HEK293 (cell line): Measurements from ENCODE around the gene PRKAB2.
"Not testable (repeated sequence)": the region's sequence is repeated elsewhere in the genome, so short reads cannot be mapped to it uniquely, and the experiment has no call there.

Source experiments
- CTCF ChIA-PET: fragments of 350-600 bp; formaldehyde crosslinking; extraction: SDS; loops from one replicate; lab custom pipeline; 2021; ENCODE audit warnings: antibody characterized with exemption; lab: Yijun Ruan, JAX
- POLR2A ChIA-PET: fragments of 300-600 bp; formaldehyde crosslinking; extraction: SDS; loops from one replicate; lab custom pipeline; 2020; ENCODE audit warnings: antibody characterized with exemption, inconsistent platforms; lab: Yijun Ruan, JAX
- H3K27ac ChIP-seq: fragments of 200-500 bp; sonication (Bioruptor generic); 2 replicates; pipeline ENCODE4 v1.5.1; 2014; ENCODE audit warnings: low read depth, low read length, control low read depth, inconsistent platforms; ENCODE audit errors: extremely low read depth
- H3K36me3 ChIP-seq, 2 experiments: fragments of 200-500 bp in 1 of 2; sonication (Bioruptor generic) in 1 of 2; 1 replicate in 1 of 2; 2 replicates in 1 of 2; pipeline ENCODE4 v1.5.1; 2014 to 2017; ENCODE audit warnings: inconsistent platforms in 2 of 2, low read length in 2 of 2; ENCODE audit not compliant: control insufficient read depth in 2 of 2, insufficient read depth in 1 of 2
- H3K4me1 ChIP-seq: fragments of 200-500 bp; sonication (Bioruptor generic); 2 replicates; pipeline ENCODE4 v1.5.1; 2014; ENCODE audit warnings: mild to moderate bottlenecking, low read length, inconsistent platforms; ENCODE audit not compliant: control insufficient read depth, insufficient read depth
- H3K4me3 ChIP-seq: 2 replicates; pipeline ENCODE4 v1.5.1; 2011; ENCODE audit warnings: low read depth, mild to moderate bottlenecking, control low read depth, low read length, moderate library complexity
- H3K9me3 ChIP-seq: fragments of 200-500 bp; sonication (Bioruptor generic); 2 replicates; pipeline ENCODE4 v1.5.1; 2014; ENCODE audit warnings: low read depth, low read length, inconsistent platforms; ENCODE audit not compliant: control insufficient read depth, insufficient read depth
- KLF10 ChIP-seq: fragments of 450-650 bp; IDR thresholded peaks from 2 replicates; pipeline ENCODE4 v1.5.1; 2018; ENCODE audit warnings: missing biosample characterization, mild to moderate bottlenecking, missing genetic modification characterization
- ZNF23 ChIP-seq: fragments of 450-650 bp; formaldehyde crosslinking; IDR thresholded peaks from 2 replicates; pipeline ENCODE4 v1.5.1; 2016; ENCODE audit warnings: missing biosample characterization, missing genetic modification characterization, borderline replicate concordance
- ZNF239 ChIP-seq: fragments of 450-650 bp; formaldehyde crosslinking; IDR thresholded peaks from 2 replicates; pipeline ENCODE4 v1.5.1; 2016; ENCODE audit warnings: missing biosample characterization, missing genetic modification characterization
- ZNF354C ChIP-seq: fragments of 450-650 bp; formaldehyde crosslinking; IDR thresholded peaks from 2 replicates; pipeline ENCODE4 v1.5.1; 2016; ENCODE audit warnings: missing biosample characterization, missing genetic modification characterization, low read depth, borderline replicate concordance
- ZNF529 ChIP-seq: fragments of 450-650 bp; formaldehyde crosslinking; IDR thresholded peaks from 2 replicates; pipeline ENCODE4 v1.5.1; 2017; ENCODE audit warnings: missing genetic modification characterization, missing biosample characterization; ENCODE audit not compliant: insufficient replicate concordance
- ZNF660 ChIP-seq: fragments of 450-650 bp; IDR thresholded peaks from 2 replicates; pipeline ENCODE4 v1.5.1; 2018; ENCODE audit warnings: missing biosample characterization, mild to moderate bottlenecking, missing genetic modification characterization
- ZNF707 ChIP-seq: fragments of 450-650 bp; formaldehyde crosslinking; IDR thresholded peaks from 2 replicates; pipeline ENCODE4 v1.5.1; 2016; ENCODE audit warnings: missing biosample characterization, missing genetic modification characterization
- TF ChIP-seq, protein P1 (sequence below): fragments of 450-650 bp; formaldehyde crosslinking; IDR thresholded peaks from 2 replicates; pipeline ENCODE4 v1.5.1; 2016; ENCODE audit warnings: missing biosample characterization, missing genetic modification characterization
- TF ChIP-seq, protein P2 (sequence below): fragments of 450-650 bp; formaldehyde crosslinking; IDR thresholded peaks from 2 replicates; pipeline ENCODE4 v1.5.1; 2016; ENCODE audit warnings: missing biosample characterization, missing genetic modification characterization, low read depth
- TF ChIP-seq, protein P3 (sequence below): fragments of 450-650 bp; formaldehyde crosslinking; IDR thresholded peaks from 2 replicates; pipeline ENCODE4; 2016; ENCODE audit warnings: missing biosample characterization, missing genetic modification characterization
- TF ChIP-seq, protein P4 (sequence below): fragments of 450-650 bp; formaldehyde crosslinking; optimal IDR thresholded peaks from 2 replicates; pipeline ENCODE3; 2016; ENCODE audit warnings: missing biosample characterization, mild to moderate bottlenecking, missing genetic modification characterization
- TF ChIP-seq, protein P5 (sequence below): fragments of 450-650 bp; formaldehyde crosslinking; IDR thresholded peaks from 2 replicates; pipeline ENCODE4 v1.5.1; 2017; ENCODE audit warnings: missing biosample characterization, missing genetic modification characterization

PRKAB2 gene

DNA sequence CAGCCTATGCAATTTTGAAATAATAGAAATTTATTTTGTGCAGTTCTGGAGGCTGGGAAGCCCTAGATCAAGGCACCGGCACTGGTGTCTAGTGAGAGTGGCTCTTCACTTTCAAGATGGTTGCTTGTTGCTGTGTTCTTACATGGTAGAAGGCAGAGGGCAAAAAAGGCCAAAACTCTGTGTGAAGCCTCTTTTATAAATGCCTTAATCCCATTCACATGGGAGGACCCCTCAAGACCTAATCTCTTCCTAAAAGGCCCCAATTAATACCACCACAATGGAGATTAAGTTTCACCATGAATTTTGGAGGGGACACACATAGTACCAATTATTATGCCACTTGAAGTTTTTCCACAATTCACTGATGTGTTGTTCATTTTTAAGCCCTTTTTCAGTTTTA, 21.0 kb downstream of the PRKAB2 start:
- TF ChIP-seq ZNF354C (tag by site-specific recombination), result no peak
- TF ChIP-seq, protein P1, sequence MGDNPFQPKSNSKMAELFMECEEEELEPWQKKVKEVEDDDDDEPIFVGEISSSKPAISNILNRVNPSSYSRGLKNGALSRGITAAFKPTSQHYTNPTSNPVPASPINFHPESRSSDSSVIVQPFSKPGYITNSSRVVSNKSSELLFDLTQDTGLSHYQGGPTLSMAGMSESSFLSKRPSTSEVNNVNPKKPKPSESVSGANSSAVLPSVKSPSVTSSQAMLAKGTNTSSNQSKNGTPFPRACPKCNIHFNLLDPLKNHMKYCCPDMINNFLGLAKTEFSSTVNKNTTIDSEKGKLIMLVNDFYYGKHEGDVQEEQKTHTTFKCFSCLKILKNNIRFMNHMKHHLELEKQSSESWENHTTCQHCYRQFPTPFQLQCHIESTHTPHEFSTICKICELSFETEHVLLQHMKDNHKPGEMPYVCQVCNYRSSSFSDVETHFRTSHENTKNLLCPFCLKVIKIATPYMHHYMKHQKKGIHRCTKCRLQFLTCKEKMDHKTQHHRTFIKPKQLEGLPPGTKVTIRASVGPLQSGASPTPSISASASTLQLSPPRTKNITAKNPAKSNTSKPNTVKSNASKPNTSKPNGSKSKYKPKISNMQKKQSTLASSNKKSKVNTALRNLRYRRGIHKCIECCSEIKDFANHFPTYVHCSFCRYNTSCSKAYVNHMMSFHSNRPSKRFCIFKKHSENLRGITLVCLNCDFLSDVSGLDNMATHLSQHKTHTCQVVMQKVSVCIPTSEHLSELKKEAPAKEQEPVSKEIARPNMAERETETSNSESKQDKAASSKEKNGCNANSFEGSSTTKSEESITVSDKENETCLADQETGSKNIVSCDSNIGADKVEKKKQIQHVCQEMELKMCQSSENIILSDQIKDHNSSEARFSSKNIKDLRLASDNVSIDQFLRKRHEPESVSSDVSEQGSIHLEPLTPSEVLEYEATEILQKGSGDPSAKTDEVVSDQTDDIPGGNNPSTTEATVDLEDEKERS, result no peak
- no peaks in the 10 kb centered on the region for H3K9me3 ChIP-seq
- no peaks in the 10 kb centered on the region for H3K4me1 ChIP-seq
- POLR2A ChIA-PET, result no interaction called here
- CTCF ChIA-PET, result no interaction called here
- no peak overlapping the region for H3K27ac ChIP-seq
- peaks cover 0 to 22% of the 10 kb centered on the region in 2 experiments; a peak in 1 of 3 replicates for H3K36me3 ChIP-seq
- no peak overlapping the region for H3K4me3 ChIP-seq

DNA sequence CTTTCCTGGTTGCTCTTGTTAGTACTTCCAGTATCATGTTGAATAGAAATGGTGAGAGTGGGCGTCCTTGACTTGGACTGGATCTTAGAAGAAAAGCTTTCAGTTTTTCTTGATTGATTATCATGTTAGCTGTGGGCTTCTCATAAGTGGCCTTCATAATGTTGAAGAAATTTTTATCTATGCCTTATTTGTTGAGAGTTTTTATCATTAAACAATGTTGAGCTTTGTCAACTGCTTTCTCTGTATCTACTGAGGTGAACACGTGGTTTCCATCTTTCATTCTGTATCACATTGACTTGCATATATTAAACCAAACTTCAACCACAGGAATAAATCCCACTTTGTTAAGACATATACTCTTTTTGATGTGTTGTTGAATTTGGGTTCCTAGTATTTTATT, 29.4 kb downstream of the PRKAB2 start:
- CTCF ChIA-PET, result no interaction called here
- H3K36me3 ChIP-seq, result no peaks in the 10 kb centered on the region
- no peaks in the 10 kb centered on the region for H3K9me3 ChIP-seq
- H3K27ac ChIP-seq, result no peak overlapping the region
- POLR2A ChIA-PET, result no interaction called here
- H3K4me3 ChIP-seq, result no peak overlapping the region
- no peaks in the 10 kb centered on the region for H3K4me1 ChIP-seq
- TF ChIP-seq ZNF660 (tag by site-specific recombination), result no peak
- no peak for TF ChIP-seq ZNF239 (tag by site-specific recombination)
- TF ChIP-seq, protein P2, sequence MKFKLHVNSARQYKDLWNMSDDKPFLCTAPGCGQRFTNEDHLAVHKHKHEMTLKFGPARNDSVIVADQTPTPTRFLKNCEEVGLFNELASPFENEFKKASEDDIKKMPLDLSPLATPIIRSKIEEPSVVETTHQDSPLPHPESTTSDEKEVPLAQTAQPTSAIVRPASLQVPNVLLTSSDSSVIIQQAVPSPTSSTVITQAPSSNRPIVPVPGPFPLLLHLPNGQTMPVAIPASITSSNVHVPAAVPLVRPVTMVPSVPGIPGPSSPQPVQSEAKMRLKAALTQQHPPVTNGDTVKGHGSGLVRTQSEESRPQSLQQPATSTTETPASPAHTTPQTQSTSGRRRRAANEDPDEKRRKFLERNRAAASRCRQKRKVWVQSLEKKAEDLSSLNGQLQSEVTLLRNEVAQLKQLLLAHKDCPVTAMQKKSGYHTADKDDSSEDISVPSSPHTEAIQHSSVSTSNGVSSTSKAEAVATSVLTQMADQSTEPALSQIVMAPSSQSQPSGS (tag by site-specific recombination), result no peak
- no peak for TF ChIP-seq ZNF707 (tag by site-specific recombination)
- TF ChIP-seq, protein P3, sequence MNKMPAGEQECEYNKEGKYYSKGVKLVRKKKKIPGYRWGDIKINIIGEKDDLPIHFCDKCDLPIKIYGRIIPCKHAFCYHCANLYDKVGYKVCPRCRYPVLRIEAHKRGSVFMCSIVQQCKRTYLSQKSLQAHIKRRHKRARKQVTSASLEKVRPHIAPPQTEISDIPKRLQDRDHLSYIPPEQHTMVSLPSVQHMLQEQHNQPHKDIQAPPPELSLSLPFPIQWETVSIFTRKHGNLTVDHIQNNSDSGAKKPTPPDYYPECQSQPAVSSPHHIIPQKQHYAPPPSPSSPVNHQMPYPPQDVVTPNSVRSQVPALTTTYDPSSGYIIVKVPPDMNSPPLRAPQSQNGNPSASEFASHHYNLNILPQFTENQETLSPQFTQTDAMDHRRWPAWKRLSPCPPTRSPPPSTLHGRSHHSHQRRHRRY (tag by site-specific recombination), result no peak
- TF ChIP-seq, protein P4, sequence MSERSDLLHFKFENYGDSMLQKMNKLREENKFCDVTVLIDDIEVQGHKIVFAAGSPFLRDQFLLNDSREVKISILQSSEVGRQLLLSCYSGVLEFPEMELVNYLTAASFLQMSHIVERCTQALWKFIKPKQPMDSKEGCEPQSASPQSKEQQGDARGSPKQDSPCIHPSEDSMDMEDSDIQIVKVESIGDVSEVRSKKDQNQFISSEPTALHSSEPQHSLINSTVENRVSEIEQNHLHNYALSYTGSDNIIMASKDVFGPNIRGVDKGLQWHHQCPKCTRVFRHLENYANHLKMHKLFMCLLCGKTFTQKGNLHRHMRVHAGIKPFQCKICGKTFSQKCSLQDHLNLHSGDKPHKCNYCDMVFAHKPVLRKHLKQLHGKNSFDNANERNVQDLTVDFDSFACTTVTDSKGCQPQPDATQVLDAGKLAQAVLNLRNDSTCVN (tag by site-specific recombination), result no peak
- no peak for TF ChIP-seq ZNF529 (tag by site-specific recombination)
- no peak for TF ChIP-seq KLF10 (tag by site-specific recombination)
- TF ChIP-seq, protein P5, sequence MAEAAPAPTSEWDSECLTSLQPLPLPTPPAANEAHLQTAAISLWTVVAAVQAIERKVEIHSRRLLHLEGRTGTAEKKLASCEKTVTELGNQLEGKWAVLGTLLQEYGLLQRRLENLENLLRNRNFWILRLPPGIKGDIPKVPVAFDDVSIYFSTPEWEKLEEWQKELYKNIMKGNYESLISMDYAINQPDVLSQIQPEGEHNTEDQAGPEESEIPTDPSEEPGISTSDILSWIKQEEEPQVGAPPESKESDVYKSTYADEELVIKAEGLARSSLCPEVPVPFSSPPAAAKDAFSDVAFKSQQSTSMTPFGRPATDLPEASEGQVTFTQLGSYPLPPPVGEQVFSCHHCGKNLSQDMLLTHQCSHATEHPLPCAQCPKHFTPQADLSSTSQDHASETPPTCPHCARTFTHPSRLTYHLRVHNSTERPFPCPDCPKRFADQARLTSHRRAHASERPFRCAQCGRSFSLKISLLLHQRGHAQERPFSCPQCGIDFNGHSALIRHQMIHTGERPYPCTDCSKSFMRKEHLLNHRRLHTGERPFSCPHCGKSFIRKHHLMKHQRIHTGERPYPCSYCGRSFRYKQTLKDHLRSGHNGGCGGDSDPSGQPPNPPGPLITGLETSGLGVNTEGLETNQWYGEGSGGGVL (tag by site-specific recombination), result no peak
- no peak for TF ChIP-seq ZNF23

DNA sequence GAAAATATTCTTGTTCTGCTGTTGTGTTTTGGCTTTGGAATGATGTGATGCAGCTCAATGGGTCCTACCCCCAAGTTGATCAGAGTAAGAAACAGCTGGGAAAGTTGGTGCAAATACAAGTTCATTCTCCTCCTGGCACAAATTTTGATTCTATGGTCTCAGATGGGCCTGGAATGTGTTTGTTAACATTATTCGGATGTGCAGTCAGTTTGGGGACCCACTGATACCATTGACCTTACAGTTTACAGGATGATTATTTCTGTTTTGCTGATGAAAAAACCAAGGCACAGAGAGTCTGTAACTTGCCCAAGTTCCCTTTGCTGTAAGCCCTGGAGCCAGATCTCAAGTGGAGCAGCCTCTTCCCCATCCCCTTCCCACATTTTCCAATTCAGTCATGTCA, 41.5 kb downstream of the PRKAB2 start:
- H3K27ac ChIP-seq, H3K9me3 ChIP-seq, H3K4me3 ChIP-seq, POLR2A ChIA-PET, H3K36me3 ChIP-seq, H3K4me1 ChIP-seq: not testable (repeated sequence)
- CTCF ChIA-PET, result interaction anchor here (0.6 kb wide), 1 partner anchor 19 kb away, joined by 3 read pairs; no protein-coding TSS in a partner anchor
